ENCODE measurements around the gene RFC4. TPM values are rescaled to one million over a fixed set of nuclear protein-coding genes. Genes with fewer than 3 reads are reported as not detected.
A peak's percentile ranks its signal among the peaks of the same experiment; 100 is the strongest.

The RFC4 gene
- total and polyA plus RNA-seq, 9 of the 15 experiments (the other 6 are each of a cell fraction or from before 2014, with no cell fraction given): 105 to 227 (median 180) TPM

DNA sequence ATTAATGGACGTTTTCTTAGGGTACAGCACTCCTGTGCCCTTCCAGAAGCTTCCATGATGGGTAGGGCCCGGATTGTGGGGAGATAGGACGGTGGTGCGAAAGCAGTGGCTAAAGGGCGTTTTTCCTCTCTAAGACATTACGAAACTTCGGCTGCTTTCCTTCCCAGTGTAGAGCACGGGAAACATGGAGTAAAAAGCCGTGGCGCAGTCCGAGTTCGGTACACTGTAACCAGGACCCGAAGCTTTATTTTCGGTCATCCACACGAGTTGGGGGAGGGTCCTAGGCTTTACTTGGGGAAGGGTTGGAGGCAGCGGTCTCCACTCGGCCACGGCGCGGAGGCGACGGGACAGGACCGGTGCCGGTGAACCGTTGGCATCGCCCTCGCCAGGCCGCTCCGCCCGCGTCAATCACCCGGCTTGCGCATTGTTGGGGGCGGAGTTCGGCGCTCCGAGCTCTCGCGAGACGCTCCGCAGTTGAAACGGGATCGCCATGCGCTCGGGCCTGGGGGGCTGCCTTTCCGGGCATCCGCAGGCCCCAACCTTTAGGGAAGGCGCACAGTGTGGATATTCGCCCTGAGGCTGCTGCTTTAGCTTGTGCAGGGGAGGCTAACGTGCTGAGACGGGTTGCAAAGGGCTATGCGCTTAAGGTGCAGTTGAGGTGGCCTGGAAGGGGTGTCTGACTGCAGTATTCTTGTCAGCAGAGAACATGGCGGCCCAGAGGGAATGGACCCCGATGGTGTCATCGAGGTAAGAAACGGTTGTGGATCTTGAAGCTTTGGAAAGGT, 22.4 kb downstream of the RFC4 start (continued):
- TF ChIP-seq, protein P1, sequence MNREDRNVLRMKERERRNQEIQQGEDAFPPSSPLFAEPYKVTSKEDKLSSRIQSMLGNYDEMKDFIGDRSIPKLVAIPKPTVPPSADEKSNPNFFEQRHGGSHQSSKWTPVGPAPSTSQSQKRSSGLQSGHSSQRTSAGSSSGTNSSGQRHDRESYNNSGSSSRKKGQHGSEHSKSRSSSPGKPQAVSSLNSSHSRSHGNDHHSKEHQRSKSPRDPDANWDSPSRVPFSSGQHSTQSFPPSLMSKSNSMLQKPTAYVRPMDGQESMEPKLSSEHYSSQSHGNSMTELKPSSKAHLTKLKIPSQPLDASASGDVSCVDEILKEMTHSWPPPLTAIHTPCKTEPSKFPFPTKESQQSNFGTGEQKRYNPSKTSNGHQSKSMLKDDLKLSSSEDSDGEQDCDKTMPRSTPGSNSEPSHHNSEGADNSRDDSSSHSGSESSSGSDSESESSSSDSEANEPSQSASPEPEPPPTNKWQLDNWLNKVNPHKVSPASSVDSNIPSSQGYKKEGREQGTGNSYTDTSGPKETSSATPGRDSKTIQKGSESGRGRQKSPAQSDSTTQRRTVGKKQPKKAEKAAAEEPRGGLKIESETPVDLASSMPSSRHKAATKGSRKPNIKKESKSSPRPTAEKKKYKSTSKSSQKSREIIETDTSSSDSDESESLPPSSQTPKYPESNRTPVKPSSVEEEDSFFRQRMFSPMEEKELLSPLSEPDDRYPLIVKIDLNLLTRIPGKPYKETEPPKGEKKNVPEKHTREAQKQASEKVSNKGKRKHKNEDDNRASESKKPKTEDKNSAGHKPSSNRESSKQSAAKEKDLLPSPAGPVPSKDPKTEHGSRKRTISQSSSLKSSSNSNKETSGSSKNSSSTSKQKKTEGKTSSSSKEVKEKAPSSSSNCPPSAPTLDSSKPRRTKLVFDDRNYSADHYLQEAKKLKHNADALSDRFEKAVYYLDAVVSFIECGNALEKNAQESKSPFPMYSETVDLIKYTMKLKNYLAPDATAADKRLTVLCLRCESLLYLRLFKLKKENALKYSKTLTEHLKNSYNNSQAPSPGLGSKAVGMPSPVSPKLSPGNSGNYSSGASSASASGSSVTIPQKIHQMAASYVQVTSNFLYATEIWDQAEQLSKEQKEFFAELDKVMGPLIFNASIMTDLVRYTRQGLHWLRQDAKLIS (CRISPR knock-in tag; IDR thresholded peaks at IDR 0.05): peak; percentile 97; the same call in 1 of the 2 replicates
- TF ChIP-seq, protein P2, sequence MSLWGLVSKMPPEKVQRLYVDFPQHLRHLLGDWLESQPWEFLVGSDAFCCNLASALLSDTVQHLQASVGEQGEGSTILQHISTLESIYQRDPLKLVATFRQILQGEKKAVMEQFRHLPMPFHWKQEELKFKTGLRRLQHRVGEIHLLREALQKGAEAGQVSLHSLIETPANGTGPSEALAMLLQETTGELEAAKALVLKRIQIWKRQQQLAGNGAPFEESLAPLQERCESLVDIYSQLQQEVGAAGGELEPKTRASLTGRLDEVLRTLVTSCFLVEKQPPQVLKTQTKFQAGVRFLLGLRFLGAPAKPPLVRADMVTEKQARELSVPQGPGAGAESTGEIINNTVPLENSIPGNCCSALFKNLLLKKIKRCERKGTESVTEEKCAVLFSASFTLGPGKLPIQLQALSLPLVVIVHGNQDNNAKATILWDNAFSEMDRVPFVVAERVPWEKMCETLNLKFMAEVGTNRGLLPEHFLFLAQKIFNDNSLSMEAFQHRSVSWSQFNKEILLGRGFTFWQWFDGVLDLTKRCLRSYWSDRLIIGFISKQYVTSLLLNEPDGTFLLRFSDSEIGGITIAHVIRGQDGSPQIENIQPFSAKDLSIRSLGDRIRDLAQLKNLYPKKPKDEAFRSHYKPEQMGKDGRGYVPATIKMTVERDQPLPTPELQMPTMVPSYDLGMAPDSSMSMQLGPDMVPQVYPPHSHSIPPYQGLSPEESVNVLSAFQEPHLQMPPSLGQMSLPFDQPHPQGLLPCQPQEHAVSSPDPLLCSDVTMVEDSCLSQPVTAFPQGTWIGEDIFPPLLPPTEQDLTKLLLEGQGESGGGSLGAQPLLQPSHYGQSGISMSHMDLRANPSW (CRISPR knock-in tag; IDR thresholded peaks at IDR 0.05): no peak; the same call in 1 of the 2 replicates
- TF ChIP-seq KAT8 (IDR thresholded peaks at IDR 0.05; ENCODE audit: low read depth): no peak
- peak; percentile 60; the same call in 1 of the 2 replicates for TF ChIP-seq POLR2AphosphoS2 (IDR thresholded peaks at IDR 0.05; ENCODE audit: low read length)
- TF ChIP-seq CHD4 (IDR thresholded peaks at IDR 0.05; ENCODE audit: insufficient read depth, insufficient replicate concordance, low read depth, low read length, poor library complexity, severe bottlenecking): no peak
- no peak; the same call in 1 of the 2 replicates for TF ChIP-seq CAMTA2 (CRISPR knock-in tag; conservative IDR thresholded peaks at IDR 0.05)
- TF ChIP-seq, protein P3, sequence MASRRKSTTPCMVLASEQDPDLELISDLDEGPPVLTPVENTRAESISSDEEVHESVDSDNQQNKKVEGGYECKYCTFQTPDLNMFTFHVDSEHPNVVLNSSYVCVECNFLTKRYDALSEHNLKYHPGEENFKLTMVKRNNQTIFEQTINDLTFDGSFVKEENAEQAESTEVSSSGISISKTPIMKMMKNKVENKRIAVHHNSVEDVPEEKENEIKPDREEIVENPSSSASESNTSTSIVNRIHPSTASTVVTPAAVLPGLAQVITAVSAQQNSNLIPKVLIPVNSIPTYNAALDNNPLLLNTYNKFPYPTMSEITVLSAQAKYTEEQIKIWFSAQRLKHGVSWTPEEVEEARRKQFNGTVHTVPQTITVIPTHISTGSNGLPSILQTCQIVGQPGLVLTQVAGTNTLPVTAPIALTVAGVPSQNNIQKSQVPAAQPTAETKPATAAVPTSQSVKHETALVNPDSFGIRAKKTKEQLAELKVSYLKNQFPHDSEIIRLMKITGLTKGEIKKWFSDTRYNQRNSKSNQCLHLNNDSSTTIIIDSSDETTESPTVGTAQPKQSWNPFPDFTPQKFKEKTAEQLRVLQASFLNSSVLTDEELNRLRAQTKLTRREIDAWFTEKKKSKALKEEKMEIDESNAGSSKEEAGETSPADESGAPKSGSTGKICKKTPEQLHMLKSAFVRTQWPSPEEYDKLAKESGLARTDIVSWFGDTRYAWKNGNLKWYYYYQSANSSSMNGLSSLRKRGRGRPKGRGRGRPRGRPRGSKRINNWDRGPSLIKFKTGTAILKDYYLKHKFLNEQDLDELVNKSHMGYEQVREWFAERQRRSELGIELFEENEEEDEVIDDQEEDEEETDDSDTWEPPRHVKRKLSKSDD (conservative IDR thresholded peaks at IDR 0.05; ENCODE audit: low read length): peak; percentile 58; the same call in 1 of the 2 replicates
- TF ChIP-seq, protein P4, sequence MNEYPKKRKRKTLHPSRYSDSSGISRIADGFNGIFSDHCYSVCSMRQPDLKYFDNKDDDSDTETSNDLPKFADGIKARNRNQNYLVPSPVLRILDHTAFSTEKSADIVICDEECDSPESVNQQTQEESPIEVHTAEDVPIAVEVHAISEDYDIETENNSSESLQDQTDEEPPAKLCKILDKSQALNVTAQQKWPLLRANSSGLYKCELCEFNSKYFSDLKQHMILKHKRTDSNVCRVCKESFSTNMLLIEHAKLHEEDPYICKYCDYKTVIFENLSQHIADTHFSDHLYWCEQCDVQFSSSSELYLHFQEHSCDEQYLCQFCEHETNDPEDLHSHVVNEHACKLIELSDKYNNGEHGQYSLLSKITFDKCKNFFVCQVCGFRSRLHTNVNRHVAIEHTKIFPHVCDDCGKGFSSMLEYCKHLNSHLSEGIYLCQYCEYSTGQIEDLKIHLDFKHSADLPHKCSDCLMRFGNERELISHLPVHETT (CRISPR knock-in tag; conservative IDR thresholded peaks at IDR 0.05 in 1 of 2, IDR thresholded peaks at IDR 0.05 in 1 of 2): no peak
- peak; percentile 43; the same call in 1 of the 2 replicates for TF ChIP-seq CREB1 (IDR thresholded peaks at IDR 0.05)
- TF ChIP-seq CREB1 (CRISPR knock-in tag; IDR thresholded peaks at IDR 0.05): peak; percentile 35; the same call in 1 of the 2 replicates
- TF ChIP-seq, protein P5, sequence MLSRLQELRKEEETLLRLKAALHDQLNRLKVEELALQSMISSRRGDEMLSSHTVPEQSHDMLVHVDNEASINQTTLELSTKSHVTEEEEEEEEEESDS (CRISPR knock-in tag; IDR thresholded peaks at IDR 0.05): no peak
- TF ChIP-seq ZC3H4 (CRISPR knock-in tag; IDR thresholded peaks at IDR 0.05; ENCODE audit: borderline replicate concordance): peak; percentile 83
- TF ChIP-seq ZNF586 (CRISPR knock-in tag; conservative IDR thresholded peaks at IDR 0.05): no peak
- TF ChIP-seq ZBTB7A (IDR thresholded peaks at IDR 0.05; ENCODE audit: borderline replicate concordance, control insufficient read depth, low read depth, low read length): no peak

Data from K562 (cell line).